Vagina (tissue), 2 donors: Measurements from ENCODE around the gene BCAS3.

Experiments used
- CTCF ChIP-seq, 3 experiments: fragments of 450-650 bp in 2 of 3; fragments of 200-600 bp in 1 of 3; sonication (generic) in 1 of 3; IDR thresholded peaks; one replicate each; pipeline ENCODE4 v1.5.1; 2017 to 2019; ENCODE audit warnings: antibody characterized with exemption in 3 of 3, mild to moderate bottlenecking in 2 of 3, moderate library complexity in 2 of 3
- POLR2A ChIP-seq, 2 donors: fragments of 450-650 bp; IDR thresholded peaks; one replicate each; pipeline ENCODE4 v1.6.1; 2017; ENCODE audit warnings: antibody characterized with exemption in 2 of 2, mild to moderate bottlenecking in 2 of 2, moderate library complexity in 2 of 2

DNA sequence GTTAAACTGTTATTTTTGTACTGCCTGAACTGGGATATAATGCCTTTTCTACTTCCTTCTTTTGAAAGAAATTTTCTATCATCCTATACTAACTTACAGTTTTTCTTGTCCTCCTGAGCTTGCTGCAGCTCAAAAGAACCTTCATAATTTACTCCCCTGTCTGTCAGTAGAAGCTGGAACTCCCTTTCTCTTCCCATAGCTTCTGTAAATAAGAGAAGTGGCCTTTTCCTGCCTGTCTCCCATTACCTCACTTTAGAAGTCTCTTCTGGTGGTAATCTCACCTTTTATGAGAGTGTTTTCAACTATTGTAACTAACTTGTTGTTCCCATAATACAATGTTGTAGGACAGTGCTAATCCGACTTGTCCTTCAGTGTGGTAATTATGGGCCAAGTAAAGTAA lies 475.2 kb downstream of the BCAS3 start:
- TF ChIP-seq POLR2A (IDR thresholded peaks at IDR 0.05) (no peak), CTCF (IDR thresholded peaks at IDR 0.05) (no peak)
